HG03432 (cell line): ENCODE results near the gene PRR11.
"Not testable (repeated sequence)": the region's sequence is repeated elsewhere in the genome, so short reads cannot be mapped to it uniquely, and the experiment has no call there.

ENCODE experiments used
- ATAC-seq: cut with Tn5 transposase; IDR thresholded peaks from one replicate; pipeline ENCODE4 v1.9.1; 2021; ENCODE audit warnings: mild to moderate bottlenecking, moderate library complexity; ENCODE audit not compliant: unreplicated experiment

PRR11 gene

DNA sequence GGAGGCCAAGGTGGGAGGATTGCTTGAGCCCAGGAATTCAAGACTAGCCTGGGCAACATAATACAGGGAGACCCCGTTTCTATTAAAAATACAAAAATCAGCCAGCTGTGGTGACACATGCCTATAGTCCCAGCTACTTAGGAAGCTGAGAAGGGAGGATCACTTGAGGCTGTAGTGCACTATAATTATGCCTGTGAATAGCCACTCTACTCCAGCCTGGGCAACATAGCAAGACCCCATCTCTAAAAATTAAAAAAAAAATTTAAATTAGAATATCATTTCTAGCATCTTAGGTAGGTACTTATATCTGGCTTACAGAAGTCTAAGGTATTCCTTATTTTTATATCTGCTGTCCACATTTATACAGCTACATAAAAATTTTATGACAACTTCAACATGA lies 46.8 kb downstream of the PRR11 start:
- ATAC-seq, result no peak

DNA sequence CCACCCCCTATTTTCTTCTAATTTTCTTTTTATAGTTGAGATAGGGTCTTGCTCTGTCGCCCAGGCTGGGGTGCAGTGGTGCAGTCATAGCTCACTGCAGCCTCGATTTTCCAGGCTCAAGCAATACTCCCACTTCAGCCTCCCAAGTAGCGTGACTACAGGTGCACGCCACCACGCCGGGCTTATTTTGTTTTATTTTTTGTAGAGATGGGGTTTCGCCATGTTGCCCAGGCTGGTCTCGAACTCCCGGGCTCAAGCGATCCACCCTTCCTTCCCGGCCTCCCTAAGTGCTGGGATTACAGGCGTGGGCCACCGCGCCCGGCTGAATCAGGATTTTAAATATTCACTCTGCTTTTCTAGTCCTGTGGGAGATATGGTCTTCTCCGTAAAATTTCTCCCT lies 63.8 kb downstream of the PRR11 start:
- no peak for ATAC-seq

DNA sequence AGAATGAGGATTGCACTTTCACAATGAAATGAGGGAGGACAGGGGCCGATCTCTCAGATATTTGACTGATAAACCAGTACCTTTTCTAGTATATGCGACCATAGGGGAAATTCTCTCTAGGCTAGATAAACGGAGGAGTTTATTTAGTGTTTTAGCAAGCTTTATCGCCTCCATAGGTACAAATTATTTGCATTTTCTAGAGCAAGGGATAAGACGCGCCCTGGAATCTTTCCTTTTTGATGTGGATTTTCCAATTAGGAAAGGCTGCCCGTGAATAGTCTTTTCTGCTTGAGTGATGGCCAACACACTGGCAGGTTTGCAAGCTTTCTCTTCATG lies 64.4 kb downstream of the PRR11 start:
- no peak for ATAC-seq

DNA sequence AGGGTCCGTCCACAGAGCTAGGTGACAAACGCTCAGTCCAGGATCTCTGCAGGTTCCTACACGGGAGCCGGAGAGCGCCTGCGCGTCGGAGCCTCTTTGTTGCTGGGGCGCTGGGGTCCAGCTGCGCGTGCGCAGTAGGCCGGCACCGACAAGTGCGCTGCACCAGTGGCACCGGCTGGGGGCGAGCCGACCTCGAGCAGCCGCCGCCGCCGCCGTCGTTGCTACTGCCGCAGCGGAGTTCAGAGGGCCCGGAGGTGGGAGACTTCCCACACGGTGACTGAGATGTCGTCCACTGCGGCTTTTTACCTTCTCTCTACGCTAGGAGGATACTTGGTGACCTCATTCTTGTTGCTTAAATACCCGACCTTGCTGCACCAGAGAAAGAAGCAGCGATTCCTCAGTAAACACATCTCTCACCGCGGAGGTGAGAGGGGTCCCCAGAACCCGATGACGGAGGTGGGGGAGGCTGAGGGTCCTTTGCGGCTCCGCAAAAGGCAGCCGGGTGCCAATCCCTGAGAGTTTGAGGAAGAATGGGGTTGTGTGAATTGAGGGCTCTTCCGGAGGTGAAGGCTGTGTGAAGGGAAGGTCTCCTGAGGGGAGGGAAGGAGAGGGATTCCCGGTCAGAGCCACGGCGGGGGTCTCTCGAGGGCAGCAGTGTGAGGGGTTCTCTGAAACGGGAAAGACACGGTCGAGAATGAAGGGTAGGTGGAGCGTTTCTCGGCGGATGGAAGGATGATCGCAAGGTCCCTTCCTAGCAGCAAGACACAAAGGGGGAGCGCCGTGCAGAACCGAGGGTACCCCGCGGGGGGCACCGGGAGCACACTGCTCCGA lies 65.0 kb downstream of the PRR11 start, which contains the start of gene GDPD1:
TSS of gene GDPD1 (plus strand) at position 184 of the 831 bp plus-strand sequence. CDS start at position 283, 99 bp downstream.
- peak; percentile 96 for ATAC-seq

DNA sequence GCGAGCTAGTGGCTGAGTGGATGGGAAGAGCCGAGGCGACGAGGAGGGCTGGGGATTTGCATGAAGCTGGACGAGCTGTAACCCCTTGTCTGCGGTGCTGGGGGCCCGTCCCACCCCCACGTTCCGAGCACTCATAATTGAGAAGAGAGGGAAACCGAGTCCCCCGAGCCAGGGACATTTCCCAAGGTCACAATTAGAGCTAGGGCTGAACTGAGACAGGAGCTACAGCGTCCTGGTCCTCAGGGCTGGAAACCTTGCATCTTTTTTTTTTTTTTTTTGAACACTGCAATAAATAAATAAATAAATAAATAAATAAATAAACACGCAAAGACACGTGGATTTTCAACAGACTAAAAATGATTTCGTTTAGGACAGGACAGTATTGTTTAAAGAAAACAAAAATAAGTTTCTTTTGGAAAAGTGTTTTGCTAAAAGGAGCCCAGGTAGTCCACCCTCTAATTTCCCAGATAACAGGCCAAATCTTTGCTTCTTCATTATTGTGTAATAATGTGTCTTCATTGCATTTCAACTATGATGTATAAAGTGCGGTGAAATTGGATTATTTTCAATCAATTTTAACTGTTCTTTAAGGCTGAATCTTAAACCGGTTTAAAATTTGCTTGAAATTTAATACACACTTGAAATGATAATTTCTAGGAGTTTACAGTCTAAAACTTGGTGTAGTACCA lies 65.8 kb downstream of the PRR11 start:
- ATAC-seq, result no peak

DNA sequence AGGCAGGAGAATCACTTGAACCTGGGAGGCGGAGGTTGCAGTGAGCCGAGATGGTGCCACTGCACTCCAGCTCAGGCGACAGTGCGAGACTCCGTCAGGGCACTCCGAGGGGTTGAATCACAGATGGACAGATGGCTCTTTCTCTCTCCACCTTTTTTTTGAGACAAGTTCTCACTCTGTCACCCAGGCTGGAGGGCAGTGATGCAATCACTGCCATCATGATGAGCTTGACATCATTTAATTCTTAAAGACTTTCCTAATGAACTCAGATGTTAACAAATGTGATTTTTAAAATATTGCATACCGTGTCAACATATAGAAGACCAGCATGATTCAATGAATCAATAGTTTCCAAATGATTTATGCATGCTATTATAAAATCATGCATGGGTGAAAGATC lies 68.3 kb downstream of the PRR11 start:
- ATAC-seq, result no peak

DNA sequence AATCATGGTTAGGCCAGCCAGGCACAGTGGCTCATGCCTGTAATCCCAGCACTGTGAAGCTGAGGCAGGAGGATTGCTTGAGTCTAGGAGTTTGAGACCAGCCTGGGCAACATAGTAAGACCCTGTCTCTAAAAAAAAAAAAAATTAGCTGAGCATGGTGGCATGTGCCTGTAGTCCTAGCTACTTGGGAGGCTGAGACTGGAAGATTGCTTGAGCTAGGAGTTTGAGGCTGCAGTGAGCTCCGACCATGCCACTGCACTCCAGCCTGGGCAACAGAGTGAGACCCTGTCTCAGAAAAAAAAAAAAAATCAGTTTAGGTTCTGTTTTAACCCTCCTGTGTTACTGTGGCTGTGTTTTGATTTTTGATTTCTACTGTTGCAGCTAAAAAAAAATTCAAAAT lies 73.0 kb downstream of the PRR11 start:
- ATAC-seq, result not testable (repeated sequence)

DNA sequence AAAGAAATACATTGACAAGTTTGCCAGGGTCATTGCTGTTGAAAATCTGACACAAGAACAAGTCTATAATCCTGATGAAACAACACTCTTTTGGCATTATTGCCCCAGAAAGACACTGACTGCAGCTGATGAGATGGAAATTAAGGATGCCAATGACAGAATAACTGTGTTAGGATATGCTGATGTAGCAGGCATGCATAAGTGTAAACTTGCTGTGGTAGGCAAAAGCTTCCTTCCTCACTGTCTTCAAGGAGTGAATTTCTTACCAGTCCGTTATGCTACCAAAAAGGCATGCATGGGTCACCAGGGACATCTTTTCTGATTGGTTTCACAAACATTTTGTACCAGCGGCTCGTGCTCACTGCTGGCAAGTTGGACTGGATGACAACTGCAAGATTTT lies 75.2 kb downstream of the PRR11 start:
- ATAC-seq, result no peak

DNA sequence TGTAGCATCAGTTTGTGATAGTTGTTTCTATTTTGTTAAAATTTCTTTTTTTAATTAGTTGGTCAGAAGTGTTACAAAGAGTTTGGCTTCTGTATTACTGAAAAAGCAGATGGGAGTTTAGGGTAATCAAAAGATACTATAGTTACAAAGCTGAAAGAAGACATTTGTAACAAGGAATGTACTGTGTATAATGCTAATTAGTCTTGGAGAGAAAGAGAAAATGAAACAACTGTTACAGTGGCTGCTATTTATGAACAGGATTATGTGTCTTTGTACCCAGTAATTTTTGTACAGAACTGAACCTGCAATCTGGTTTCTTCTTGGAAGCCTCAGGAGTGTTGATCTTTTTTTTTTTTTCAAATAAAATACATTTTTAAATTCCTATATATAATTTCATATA lies 79.1 kb downstream of the PRR11 start:
- no peak for ATAC-seq

DNA sequence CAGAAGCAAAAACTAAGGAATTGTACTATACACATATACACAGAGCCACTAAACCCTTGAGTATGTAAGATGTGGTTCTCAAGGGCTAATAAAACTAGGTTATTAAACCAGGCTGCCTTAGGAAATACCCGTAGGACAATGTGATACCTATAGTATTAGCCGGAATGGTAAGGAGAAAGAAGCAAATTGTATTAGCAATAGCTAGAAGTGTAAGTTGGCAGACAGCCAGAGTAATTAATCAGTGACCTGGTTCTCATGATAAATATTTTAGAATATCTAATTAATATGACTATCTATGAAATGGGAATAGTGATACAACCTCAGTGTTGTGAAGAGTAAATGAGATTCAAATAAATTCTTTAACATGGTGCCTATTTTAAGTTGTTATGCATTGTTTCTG lies 83.4 kb downstream of the PRR11 start:
- ATAC-seq, result no peak

DNA sequence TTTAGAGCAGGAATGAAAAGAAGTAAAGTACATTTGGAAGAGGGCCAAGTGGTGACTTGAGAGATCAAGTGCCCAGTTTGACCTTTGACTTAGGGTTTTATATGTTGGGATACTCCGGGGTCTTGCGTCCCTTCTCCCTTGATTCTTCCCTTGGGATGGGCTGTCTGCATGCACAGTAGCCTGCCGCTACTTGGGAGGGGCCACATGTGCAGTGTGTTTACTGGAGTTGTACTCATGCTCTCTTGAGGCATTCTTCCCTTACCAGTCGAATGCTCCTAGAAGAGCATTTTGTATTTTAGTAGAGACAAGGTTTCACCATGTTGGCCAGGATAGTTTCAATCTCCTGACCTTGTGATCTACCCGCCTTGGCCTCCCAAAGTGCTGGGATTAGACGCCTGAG lies 88.5 kb downstream of the PRR11 start:
- no peak for ATAC-seq
